T-helper 9 cell (primary cell): ENCODE results near the gene ASB3.

Experiments
- DNase-seq: peaks from one replicate; pipeline ENCODE4 v3.0.0-alpha.2; 2020

ASB3 gene

DNA sequence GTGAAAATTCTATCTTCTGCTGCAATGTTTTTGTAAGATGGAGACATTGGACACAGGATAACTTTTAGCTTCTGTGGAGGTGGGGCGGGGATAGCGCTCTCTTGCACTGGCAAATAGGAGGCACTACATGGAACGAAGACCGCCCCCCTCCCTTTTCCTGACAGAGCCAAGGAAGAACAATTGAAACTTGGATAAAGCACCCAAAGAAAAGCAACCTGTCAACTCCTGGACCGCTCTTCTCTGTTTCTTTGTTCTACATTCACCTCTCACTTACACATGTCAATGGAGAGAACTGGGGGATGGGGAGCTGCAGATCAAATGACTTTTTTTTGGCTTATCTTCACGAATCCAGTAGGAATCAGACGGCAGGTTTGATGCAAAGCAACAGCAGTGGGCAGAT, 145.5 kb downstream of the ASB3 start:
- no peak for DNase-seq

DNA sequence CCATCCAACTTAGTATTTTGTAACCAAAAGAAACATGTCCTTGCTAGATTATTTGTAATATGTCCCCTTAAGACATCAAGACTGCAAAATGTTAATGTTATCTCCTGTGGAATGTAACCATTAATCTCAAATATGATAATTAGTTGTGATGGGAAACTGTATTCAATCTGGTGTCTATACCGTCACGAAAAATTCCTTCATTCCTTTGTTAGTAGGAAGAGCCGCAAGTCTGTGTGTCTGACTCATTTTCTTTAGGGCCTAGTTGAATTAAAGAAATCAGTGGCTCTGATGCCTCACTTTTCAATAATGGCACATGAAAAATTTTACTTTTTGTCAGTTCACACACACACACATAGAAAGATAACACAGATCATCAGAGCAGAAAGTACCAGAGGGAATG, 146.3 kb downstream of the ASB3 start:
- DNase-seq, result no peak

DNA sequence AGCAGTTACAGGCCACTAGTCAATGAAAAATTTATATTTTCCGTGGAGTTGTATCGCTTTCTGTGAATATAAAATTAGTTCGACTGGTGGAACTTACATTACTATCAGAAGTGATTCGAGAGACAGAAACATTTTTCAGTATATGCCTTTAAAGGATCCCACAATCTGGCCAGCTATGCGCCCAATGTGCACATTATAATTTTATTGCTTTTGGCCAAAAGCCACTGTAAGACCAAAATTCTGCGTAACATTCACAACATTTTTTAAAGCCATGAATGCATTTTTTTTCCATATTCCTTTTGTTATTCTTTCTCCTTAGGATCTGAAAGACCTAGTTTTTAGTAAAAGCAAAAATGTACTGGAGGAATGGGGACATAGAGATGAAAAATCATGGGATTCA, 150.2 kb downstream of the ASB3 start:
- no peak for DNase-seq

DNA sequence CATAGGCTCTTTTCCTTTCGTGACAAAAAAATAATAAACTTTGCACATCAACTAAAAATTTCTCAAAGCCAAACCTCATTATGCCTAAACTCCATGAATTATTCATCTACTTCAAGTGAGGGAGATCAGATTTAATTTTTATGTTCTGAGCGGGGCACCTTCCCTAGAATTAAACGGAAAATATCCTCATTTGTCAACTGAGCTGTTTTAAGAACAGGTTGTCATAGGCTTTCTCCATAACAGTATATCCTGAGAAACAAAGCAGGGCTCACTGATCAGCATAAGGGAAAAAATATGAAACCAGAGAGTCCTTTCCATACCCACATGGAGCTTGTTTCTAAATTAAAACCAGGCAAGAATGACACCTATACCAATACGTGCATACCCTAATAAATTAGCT, 150.6 kb downstream of the ASB3 start:
- DNase-seq, result no peak

DNA sequence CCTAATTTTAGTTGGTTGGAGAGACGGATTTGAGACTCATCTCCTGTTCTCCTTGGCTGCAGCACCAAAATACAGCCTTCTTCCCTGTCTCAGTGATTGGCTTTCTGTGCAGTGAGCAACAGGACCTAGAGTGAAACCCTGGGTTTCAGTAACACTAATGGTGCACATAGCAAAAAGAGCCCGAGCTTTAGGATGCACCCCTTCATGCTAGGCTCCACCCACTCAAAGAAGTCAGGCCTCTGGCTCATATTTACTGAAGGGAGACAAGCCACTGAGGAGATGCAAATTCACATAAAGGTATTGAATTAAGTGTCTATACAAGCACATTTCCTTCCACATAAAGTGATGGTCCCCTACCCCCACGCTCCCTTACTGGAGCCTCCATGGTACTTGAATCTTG, 151.1 kb downstream of the ASB3 start:
- DNase-seq, result no peak

DNA sequence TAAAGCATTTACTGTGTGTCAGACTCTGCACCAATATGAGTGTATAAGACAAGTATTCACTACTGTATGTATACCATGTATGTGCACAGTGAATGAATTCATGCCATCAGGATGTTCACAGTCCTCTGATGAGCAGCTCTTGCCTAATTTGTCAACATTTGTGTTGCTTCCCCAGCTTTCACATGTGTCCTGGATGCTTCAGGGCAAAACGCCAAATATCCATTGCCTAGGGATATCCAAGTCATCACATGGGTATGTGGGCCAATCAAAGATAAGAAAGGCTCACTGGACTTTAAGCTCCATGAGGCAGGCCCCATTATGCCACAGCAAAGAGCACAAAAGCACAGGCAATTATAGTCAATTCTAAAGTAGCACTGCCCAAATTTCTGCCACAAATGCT, 153.3 kb downstream of the ASB3 start:
- no peak for DNase-seq

DNA sequence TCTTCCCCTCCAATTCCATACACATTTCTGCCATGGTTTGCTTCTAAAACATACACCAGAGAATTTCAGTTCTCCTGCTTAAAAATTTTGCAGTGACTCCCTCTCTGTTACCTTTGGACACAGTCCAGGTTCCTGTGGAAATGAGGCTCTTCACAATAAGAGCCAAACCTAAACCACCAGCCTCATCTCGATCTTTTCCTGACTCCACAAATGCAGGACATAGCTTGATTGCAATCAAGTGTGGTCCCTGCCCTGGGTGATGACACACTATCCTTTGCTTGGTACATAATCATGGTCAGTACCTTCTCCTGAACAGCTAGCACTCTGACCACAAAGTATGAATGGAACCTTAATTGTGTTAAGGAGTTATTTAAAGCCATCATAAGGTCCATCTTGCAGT, 154.0 kb downstream of the ASB3 start:
- no peak for DNase-seq

DNA sequence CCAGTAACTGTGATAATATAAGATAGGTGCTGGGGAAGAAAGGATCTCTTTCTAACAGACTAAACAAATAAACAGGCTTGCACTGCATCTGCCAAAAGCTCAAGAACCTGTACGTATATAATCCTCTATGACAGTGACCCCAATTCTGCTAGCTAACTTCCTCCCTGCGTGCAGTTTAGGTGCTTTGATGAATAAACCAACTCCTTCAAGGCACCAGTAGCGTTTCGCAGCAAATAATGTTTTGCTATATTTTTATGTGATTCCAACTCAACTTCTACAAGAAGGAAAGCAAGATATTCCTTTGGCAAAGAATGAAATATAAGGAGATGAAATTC, 154.7 kb downstream of the ASB3 start:
- no peak for DNase-seq

DNA sequence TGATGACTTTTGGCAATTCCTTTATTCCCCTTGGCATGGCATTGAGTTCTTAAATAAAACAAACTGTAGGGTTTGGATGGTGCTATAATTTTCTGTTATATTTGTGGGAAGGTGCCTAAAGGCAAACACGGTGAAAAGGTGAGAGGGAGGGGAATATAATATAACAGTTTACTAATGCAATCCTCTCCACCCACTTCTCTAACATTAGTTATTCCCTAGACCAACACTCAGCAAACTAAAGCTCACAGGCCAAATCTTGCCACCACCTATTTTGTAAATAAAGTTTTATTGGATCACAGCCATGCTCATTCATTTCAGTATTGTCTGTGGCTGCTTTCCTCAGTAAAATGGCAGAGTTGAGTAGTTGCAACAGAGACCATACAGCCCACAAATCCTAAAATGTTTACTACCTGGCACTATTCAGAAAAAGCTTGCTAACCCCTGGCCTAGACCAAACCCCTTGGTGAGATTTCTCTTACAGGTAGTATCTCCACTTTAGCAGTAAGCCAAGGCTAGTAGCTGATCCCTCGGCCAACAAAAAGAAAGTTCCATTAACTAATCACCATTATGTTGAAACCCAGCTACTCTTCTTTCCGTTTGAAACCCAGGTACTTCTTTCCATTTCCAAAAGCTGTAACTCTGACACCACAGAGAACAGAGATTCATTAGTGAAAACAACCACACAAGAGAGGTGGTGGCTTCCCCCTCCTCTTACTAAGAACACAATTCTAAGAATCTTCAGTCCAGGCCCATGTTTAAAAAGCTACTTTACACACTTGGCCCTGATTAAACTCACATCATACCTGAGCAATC, 155.2 kb downstream of the ASB3 start:
- DNase-seq, result no peak

DNA sequence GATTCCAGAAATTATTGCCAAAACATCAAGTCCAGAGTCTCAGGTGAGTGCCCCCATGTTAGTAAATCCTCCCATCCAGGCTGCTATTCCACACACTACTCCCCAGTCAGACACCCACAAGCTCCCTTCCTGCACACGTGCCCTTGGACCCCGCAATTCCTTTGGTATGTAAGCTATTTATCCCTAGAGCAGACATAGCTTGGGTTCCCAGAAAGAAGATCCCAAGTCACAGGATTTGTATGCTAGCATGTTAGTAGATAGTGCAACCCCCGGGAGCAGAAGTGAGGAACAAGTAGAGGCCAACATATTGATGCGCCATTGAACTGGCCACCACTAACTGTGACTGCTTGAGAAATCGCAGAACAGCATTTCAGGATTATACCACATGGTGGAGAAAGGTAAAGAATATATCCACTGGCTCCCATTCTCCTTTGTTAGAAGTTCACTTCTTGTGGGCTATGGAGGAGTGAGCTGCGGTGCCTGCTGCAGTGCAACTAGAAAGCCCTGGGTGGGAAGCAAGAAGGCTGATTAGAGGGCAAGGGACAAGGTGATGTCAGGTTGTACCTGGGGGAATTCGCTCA, 156.6 kb downstream of the ASB3 start:
- no peak for DNase-seq

DNA sequence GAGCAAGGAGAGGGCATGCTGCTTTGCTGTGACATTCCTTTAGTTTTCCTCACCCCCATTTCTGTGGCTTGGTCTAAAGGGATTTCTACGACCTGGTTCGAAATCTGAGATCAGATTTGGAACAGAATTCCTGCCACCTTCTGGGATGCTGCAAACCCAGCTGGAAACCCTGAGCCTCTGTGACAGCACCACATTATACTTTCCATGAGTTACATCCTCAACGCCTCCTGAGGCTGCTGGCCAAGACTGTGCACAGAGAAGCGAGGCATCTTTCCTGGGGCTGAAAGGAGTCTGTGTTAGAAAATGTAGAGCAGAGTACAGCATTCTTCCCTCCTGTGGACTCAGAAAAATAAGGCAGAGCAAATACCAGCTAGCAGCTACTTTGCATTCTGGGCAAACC, 157.3 kb downstream of the ASB3 start:
- no peak for DNase-seq

DNA sequence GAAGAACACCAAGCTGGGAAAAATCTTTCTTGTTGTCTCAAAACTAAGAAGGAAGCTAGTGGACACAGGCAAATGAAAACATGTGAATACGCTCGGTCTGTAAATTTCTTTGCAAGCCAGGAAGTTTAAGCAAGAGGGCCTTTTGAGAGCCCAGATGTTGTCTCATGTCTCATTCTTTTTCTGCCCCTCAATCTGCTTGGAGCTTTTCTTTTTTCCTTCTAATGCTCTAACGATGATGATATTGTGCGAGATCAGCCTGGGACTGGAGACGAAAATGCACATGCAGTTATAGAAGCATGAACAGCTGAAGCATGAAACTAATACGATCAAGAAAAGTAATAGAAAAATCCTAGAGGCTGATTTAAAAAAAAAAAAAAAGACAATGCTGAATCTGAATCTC, 157.8 kb downstream of the ASB3 start:
- no peak for DNase-seq

DNA sequence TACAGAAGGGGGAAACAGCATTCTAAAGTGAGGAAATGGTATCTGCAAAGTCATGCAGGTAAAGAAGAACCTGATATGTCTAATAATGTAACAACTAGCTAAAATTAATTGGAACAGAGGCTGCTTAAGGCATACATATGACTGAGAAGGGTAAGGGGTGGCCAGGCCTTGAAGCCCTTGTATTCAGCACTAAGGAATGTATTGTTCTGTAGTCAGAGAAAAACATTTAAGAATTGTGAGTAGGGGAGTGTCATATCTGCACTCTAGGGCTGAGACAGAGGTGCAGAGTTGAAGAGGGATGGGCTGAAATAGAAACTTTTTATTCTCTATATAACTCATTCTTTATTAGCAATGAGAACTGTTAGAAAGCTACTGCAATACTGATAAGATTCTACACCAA, 164.6 kb downstream of the ASB3 start:
- DNase-seq, result no peak

DNA sequence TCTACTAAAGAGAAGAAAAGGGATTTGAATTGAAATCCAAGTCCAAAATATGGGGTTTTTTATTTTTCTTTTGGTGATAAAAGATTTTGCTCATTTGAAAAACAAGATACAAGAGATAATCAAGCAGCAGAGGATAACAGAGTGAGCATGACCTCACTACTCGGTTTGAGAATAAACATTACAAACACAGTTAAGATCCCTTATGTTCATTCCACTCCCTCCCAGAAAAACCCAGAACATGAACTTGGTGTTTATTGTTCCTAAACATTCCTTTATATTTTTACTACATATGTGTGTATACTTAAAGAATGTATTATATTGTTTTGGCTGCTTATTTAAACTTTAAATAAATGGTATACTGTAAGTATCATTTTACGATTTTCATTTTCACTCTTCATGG, 165.8 kb downstream of the ASB3 start:
- no peak for DNase-seq
